Activated gamma-delta T cell treated with Interleukin-2 at 50 U/mL for 16 hours (primary cell): ENCODE results near the gene GRIA4.
"Not testable (repeated sequence)": the region's sequence is repeated elsewhere in the genome, so short reads cannot be mapped to it uniquely, and the experiment has no call there.

Experiments used
- DNase-seq: peaks from one replicate; pipeline ENCODE4 v3.0.0-alpha.2; 2020

GRIA4 gene

DNA sequence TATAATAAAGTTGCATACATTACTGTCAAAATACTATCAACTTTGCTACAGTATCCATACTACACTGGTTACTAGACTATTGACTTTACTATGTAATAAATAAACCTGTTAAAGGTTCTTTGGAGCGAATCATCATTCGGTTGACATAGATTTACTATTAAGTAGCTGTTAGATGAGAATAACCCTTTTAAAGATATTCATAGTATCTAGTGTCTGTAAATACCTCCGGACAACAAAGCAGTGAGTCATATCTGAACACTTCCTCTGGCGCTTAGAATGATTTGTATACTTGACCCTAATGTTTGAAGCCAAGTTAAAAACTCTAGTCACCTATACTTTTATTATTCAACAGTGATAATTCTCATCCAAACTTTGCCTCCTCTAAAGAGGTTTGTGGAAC, 327.5 kb downstream of the GRIA4 start:
- no peak for DNase-seq

DNA sequence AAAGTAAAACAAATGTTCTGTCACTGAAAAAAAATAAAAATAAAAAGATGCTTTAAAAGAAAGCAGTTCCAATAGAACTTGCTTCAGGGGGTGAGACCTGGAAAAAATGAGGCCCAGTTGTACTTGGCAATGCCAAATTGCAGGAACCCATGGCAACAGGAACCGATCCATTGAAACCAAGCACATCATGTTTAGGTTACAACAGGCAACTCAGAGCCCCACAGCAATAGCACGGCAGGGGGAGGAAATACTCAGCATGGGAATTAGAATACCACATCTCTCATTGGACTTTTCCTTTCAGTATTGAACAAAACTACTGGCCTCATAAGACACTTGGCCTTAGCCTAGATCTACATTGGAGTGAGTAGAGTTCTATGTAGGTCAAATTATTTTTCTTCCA, 327.9 kb downstream of the GRIA4 start:
- no peak for DNase-seq

DNA sequence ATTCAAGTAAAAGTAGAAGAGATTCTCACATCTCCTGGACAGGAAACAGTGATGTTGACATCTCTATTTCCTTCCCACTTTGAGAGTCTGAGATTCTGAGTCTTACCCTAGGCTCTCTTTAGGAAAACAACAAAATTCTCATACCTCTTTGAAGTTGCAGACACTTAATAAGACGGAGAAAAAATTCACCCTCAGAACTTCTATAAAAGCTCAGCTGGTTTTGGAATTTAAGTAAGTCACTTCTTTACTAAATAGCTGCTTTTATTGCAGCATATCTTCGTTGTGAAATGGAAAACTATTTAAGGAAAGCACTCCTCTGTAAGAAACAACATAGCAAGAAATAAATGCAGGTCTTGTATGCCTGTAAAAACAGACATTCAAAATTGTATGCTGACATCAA, 333.0 kb downstream of the GRIA4 start:
- DNase-seq: no peak

DNA sequence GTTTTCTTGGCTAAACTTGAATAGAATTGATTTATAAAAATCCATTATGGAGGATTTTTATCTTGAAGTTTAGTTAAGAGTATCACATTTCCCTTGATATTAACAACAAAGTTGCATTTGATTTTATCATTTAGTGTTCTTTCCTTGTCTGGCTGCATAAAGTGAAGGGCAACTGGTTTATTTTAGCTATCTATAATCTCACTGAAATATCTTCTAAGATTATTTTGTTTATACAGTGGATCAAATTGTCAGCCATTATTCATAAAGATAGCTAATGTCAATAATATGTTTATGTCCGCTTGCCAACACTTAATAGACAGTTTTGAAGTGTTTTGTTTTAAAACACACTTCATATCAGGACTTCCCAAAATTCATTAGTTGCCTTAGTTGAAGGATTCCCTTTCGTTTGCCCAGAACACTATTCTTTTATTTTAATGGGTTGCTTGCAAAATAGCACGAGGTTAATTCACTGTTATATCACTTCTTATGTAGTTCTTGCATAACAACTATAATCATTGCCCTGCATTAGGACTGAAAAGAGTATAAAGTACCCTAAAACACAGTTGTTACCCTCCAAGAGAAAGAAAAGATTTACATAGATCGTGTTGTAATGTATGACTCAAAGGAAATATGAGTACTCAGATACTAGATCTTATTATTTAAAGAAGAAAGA, 339.2 kb downstream of the GRIA4 start:
- DNase-seq: no peak

DNA sequence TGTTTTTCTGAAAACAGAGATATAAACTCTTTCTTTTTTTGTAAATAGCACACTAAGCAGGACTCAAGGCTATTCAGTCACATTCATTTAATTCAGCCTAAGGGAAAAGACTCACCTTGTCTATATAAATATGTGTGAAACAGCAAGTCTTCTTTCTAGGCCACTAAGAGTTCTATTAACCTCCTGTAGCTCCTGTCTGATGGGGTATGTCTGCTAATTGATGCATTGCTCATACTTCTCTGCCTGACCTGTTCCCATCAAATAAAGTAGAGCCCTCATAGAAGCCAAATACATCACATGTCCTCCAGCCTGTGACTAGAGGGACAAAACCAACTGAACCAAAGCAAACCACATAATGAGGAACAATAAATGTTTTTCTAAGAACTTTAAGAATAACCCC, 344.0 kb downstream of the GRIA4 start:
- DNase-seq: no peak

DNA sequence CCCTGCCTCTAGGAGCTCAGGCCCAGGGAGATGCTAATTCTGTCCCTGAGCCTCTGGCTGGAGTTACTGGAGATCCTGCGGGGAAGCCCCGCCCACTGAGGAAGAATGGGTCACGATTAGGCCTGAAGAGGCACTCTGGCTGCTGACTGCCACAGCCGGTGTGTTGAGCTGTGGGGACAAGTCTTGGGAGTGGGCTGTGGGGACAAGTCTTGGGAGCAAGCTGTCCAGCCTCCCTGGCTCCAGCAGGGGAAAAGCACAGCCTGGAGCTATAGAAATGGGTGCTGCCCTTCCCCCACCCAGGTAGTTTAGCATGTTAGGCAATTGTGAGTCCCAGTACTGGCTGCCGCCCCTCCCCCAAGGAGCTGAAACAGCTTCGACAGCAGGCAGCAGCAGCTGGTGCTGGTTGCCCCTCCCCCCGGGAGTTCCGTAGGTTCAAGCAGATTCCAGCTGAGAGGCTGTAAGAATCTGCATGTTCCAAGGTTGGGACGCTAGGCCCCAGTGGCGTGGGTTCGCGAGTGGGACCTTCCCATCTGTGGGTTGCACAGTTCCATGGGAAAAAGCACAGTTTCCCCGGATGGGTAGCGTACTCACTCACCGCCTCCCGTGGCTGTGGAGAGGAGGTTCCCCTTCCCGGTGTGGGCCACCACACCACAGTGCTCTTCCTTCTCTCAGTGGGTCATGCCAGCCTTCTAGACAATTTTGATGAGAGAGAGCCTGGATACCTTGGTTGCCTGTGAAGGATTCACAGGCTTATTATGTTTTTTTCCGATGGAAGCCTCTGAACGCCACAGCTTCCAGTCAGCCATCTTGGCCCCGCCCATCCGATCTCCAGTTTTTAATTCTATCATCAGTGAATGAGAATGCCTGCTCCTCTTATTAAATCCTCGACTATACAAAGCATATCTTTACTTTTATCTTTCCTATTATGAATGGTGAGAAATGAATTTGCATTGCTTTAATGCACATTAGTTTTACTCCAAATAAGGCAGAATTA, 350.7 kb downstream of the GRIA4 start:
- no peak for DNase-seq

DNA sequence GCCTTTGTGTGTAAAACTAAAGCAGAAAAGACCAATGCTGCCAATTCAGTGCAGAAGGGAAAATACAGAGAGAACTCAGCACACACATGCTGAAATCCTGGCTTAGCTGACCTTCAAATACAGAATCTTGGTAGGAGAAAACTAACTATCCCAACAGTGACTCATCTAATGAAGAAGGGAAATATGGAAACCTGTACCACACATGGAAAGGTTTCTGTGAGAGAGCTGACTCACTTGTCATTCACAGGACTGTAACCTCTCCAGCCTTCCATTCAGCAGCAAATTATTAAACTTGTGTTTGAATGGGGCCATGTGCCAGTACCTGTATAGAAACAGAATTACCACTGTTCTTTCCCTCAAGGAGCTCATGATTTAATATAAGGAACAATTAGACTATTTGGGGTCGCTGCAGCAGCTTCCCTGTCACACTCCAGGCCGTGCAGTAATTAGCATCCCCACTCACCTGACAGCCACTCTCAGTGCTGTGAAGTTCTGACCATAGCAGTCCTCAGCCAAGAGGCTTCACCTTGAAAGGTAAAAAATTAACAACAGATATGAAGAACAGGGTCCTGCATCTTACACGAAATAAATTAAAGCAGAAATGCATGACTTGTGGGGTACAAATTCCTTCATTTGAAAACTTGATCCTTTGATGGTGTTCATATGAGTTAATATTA, 358.3 kb downstream of the GRIA4 start:
- no peak for DNase-seq

DNA sequence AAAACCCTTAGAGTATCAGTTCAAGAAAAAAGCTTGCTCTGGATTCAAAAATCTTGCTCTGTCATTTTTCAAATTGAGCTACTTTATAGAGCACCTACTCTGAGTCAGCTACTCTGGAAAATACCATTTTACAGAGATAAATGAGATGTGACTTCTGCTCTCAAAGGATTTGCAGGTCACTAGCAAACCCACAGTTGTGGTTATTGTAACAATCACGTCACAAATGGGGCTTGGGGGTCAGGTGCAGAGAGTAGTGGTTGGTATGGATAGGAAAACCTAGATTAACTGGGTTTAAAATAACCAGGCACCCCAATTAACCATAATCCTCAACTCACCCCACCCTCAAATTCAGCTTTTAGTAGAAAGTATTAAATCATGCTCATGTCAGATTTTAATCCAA, 359.9 kb downstream of the GRIA4 start:
- no peak for DNase-seq

DNA sequence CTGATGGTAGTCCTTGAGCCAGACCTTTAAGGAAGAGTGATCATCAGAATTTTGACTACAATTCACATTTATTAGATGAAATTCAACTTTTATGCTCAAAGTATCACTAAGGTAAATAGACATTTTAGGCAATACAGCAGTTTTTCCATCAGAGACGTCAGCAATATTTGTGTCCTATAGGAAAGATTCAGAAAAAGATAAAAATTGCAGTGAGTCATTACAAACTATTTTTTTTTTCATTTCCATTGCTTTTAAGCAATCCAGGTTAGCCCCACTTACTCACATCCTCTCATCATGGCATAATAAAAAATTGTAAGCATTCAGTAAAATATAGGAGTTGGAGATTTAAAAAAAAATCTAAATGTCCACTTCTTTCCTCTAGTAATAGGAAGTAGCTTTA, 365.3 kb downstream of the GRIA4 start:
- DNase-seq: no peak

DNA sequence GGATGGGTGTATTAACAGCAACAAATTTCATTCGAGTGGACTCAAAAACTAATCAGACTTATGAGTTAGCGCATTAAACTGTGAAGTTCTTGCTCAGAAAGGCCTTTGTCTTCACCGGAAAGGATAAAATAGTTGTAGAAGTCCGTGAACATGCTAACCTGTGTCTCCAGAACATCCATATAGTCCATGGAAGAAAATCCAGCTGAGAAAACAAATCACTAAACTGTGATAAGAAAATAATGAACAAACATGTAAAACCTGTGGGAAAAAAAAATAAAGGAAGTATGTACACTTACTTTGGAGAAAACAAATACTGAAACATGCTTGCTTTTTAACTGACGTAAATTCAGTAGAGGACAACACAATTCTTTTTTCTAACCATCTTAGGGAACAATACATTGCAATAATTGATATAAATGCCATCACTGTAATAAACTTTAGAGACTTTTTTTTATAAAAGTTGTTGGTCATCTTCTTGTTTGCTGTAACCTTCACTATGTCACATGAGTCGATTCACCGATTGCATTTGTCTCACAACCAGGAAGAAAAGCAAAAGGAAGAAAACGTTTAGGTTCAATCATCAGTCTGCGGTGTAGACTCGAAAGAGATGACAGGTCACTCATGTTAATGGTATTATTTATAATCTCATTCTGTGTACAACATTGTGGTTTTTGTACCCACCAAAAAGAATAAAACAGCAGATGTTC, 370.3 kb downstream of the GRIA4 start:
- no peak for DNase-seq

DNA sequence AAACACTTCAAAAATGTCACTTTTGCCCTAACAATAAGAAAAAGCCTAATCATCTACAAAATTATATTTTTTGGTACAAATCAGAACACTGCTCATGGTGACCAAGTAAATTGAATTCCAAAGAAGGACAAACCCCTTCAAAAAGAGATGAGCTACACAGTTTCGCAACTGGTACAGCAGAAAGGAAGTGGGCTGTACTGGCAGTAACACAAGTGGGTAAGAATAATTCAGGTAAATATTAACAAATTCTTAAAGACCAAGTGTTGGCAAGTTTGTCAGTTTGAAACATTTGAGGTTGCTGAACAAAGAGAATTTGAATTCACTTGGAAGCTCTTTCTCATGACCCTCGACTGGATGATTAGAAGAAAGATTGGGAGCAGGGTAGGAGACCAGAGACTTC, 376.7 kb downstream of the GRIA4 start:
- DNase-seq: no peak

DNA sequence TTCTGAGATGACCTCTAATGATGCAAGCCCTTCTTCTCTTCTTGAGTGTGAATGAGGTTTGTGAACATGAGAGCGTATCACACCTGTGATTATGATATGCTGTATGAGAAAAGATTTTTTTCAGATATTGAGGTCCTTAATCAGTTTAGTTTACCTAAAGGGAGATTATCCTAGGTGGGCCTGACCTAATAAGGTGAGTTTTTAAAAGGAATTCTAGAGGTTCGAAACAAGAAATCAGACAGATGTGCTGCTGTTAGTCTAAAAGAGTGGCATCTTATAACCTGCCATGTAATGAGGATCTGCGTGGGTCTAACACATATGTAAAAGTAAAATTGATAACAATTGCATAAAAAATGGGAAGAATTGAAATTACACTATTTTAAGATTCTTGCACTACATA, 378.3 kb downstream of the GRIA4 start:
- DNase-seq: no peak

DNA sequence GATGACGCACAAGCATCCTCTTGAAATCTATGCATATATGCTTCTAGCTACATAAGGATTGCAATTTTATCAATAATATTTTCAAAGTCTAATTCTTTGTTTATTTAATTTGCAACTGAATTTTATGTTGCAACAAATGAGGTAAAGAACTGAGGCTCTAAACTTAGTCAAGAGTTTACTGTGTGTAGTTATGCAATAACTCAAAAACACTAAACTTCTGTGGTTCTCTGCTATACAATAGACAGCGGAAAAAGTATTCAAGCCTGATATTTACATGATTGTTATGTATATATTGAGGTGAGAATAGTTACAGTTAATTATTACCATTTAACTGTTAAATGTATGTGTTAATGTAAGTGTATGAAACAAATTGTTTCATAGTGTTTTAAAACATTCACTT, 379.3 kb downstream of the GRIA4 start:
- DNase-seq: no peak

DNA sequence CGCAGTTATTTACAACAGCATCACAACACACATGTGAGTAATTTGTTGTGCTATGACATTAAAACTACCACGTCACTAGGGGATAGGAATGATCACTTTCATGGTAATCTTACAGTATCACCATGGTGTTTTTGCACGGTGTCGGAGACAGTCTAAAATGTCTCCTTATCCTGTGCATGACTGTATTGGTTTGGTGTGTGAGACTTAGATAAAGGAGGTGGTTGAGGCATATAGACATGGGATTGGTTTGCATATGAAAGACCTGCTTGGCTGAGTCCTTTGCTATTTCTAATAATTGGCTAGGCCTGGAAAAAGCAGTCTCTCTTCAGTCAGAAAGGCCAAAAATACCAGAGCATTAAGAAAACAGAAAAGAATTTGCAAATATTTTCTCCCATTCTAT, 382.0 kb downstream of the GRIA4 start:
- no peak for DNase-seq

DNA sequence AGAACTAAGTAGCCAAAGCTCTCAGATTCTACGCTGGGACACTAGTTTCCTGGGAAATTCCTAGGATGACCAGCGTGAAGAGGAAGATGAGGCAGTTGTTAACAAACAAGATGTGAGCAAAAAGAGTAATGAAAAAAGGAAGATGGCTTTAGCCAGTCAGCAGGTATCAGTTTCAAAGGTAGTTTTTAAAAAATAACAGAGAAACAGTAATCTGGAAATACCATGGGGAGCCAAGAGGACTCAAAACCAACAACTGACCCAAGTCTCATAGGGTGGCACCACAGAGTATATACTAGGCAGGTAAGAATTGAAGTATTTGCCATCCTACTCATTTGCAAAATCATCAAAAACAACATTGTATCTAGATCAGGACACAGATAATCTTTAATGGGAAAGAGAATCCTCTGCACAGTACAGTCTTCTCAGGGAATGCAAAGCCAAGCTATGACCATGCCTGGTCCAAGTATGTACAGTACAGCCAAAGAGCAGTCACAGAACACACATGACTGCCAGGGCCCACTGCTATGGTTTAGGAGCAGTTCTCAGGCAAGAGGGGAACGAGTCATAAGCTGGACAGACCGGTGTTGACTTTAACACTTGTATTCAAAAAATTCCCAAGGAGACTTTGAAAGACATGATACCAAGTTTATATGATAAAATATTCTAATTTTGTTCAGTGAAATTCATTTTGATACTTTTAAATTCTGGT, 391.6 kb downstream of the GRIA4 start:
- DNase-seq: no peak

DNA sequence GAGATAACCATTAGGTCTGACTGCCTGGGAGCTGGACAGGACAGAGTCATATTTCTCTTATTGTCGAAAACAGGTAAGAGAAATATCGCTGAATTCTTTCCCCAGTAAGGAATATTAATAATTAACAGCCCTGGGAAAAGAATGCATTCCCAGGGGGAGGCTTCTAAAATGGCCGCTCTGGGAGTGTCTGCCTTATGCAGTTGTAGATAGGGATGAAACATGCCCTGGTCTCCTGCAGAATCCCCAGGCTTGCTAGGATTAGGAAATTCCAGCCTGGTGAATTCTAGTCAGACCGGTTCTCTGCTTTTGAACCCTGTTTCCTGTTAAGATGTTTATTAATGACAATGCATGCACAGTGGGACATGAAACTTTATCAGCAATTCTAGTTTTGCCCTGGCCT, 393.2 kb downstream of the GRIA4 start:
- not testable (repeated sequence) for DNase-seq

DNA sequence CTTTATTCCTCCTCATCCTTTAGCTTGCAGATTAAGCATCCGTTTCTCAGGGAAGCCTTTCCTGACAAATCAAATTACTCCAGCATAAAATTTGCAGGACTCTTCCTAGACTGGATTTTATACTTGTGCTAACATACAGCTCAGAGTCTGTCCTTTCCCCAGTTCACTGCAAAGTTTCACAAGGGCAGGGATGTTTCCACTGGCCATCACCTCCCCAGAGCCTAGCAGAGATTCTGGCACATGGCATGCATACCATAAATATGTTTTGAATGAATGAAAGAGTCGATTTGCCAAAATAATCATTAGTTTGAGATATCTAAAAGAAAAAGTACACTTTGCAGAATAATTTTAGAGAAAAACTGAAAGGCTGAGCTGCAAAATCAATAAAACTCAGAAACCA, 401.6 kb downstream of the GRIA4 start:
- DNase-seq: no peak

DNA sequence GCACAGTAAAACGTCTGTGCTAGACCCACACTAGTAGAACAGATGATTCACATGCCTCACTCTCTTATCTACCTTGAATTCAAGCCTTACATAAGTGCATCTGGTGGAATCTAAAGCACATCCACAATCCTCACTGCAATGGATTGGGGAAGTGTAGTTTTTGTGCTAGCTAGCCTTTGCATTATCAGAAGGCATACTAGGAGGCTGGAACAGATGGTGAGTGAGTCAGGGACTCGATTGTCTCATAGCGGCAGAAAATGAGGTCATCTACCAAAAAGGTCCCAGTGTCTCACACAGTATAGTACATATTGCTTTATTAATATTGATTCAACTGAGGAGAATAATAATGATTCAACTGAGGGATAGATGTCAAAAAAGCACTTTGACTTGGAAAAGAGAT, 402.9 kb downstream of the GRIA4 start:
- no peak for DNase-seq

DNA sequence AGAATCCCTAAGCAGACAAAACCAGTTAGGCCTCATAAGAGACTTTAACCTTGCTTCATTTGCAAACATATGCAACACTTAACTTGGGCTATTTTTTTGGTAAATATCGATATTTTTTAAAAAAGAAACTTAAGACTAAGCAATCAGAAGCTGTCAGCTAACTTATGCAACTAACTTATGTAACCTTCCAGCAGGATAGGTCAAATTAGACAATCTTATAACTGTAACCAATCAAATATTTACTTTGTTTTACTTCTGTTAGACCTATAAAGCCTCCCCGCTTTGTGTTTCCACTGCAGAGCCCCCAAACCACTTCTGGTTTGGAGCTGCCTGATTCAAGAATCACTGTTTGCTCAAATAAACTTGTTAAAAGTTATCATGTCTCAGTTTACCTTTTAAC, 404.2 kb downstream of the GRIA4 start:
- no peak for DNase-seq

DNA sequence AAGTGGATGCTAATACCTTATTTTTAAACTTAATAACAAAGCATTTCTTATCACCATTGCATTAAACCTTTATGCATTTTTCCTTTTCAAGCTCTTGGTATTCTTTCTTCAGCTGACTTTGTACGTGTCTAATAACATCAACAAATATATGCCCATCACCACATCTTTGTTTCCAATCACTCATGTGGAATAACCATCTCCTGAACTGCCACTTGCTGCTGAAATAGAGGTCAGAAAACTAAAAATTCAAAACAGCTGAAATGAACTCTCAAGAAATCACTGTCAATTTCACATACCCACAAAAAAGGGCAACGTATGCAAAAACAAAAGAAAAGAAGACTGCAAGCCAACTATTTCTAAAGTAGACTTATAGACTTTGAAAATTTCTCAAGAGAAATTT, 404.7 kb downstream of the GRIA4 start:
- DNase-seq: no peak

DNA sequence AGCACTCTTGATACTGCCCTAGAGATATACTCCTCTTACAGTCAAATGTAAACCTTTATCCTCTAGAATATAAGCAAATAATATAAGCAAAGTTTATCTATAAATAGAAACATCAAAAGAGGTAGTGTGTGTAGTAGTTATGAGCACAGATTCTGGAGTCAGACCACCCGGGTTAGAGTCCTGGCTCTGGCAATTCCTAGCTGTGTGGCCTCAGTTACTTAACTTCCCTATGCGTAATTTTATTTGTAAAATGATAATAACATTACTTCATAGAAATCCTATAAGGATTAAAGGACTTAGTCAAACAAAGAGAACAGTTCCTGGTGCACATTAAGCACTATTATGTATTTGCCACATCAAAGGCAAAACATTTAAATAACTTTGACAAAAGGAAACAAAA, 405.2 kb downstream of the GRIA4 start:
- no peak for DNase-seq

DNA sequence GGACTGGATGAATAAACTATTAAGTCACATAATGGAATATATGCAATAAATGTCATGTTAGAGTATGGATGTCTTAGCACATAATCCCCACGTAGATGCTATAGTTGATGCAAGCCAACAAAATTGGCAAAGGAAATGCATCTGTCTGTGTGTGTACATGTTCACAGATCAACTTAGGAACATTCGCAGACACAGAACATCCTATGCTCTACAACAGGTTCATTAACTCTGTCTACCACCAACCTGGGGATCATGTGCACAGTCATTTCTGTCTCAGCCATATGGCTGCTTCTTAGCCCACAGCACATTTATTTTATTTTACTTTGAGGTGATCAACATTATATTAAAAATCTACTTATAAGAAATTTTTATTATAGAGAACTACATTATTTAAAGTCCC, 407.2 kb downstream of the GRIA4 start:
- DNase-seq: no peak
